Endodermal cell (in vitro differentiated cells): Measurements from ENCODE around the gene ZNF367. TPM values are rescaled to one million over a fixed set of nuclear protein-coding genes. Genes with fewer than 3 reads are reported as not detected.

Source experiments
- DNase-seq: peaks from one replicate; pipeline ENCODE4 v3.0.0-alpha.2; 2017
- H3K27ac ChIP-seq: 2 replicates; pipeline ENCODE4 v1.5.1; 2013; ENCODE audit warnings: mild to moderate bottlenecking, low read depth, low read length, moderate library complexity
- H3K27me3 ChIP-seq: 2 replicates; pipeline ENCODE4 v1.6.1; 2013; ENCODE audit warnings: mild to moderate bottlenecking, low read length, moderate library complexity; ENCODE audit not compliant: insufficient read depth, control insufficient read depth, poor library complexity, severe bottlenecking
- H3K36me3 ChIP-seq: 2 replicates; pipeline ENCODE4 v1.7.0; 2013; ENCODE audit warnings: mild to moderate bottlenecking, low read length, moderate library complexity; ENCODE audit not compliant: control insufficient read depth, insufficient read depth
- H3K4me1 ChIP-seq: one replicate; pipeline ENCODE4 v1.7.0; 2013; ENCODE audit warnings: low read length; ENCODE audit not compliant: control insufficient read depth, insufficient read depth
- H3K4me3 ChIP-seq: 2 replicates; pipeline ENCODE4 v1.5.1; 2013; ENCODE audit warnings: mild to moderate bottlenecking, low read length, moderate library complexity
- H3K9ac ChIP-seq: 2 replicates; pipeline ENCODE4 v1.6.1; 2013; ENCODE audit warnings: mild to moderate bottlenecking, low read length, moderate library complexity; ENCODE audit not compliant: poor library complexity, severe bottlenecking; ENCODE audit errors: extremely low read depth
- H3K9me3 ChIP-seq: 2 replicates; pipeline ENCODE4 v1.6.1; 2013; ENCODE audit warnings: mild to moderate bottlenecking, low read length, moderate library complexity; ENCODE audit not compliant: control insufficient read depth
- H3K27ac Mint-ChIP-seq: 2 replicates; pipeline ENCODE4 v1.8.0; 2020; ENCODE audit warnings: mixed read lengths
- H3K27me3 Mint-ChIP-seq: 2 replicates; pipeline ENCODE4 v1.8.0; 2021; ENCODE audit warnings: mild to moderate bottlenecking, mixed read lengths; ENCODE audit not compliant: insufficient read depth
- H3K36me3 Mint-ChIP-seq: 2 replicates; pipeline ENCODE4 v1.8.0; 2020; ENCODE audit warnings: low read depth, mixed read lengths
- H3K4me1 Mint-ChIP-seq: 2 replicates; pipeline ENCODE4 v1.8.0; 2020; ENCODE audit warnings: mixed read lengths
- H3K4me3 Mint-ChIP-seq: 2 replicates; pipeline ENCODE4 v1.8.0; 2020; ENCODE audit warnings: mild to moderate bottlenecking, moderate library complexity, mixed read lengths
- H3K9me3 Mint-ChIP-seq: 2 replicates; pipeline ENCODE4 v1.8.0; 2020; ENCODE audit warnings: mild to moderate bottlenecking, mixed read lengths
- CTCF ChIP-seq: fragments of 200-600 bp; sonication (generic); conservative IDR thresholded peaks from 2 replicates; pipeline ENCODE4 v1.5.0; 2021; ENCODE audit warnings: antibody characterized with exemption, mild to moderate bottlenecking
- WGBS, 2 experiments: methylation state at CpG; one replicate each; pipeline versions ENCODE4 v1.1.5 to v1.1.7; 2013; ENCODE audit warnings: missing lambda C conversion rate in 2 of 2, mixed read lengths in 1 of 2; ENCODE audit not compliant: insufficient coverage in 1 of 2, insufficient read length in 1 of 2; 5-methylcytosine and 5-hydroxymethylcytosine counted together
- total RNA-seq, 2 donors: library from RNA; stranded (reverse); fragmentation: NEBNext Ultra II Directional in 1 of 2; extraction: Animal tissue kit (Norgen Biotek cat#: 25700) in 1 of 2; gene quantifications; 2 replicates in 1 of 2; 3 replicates in 1 of 2; pipeline ENCODE4 v1.2.1, GENCODE V29; 2021

The ZNF367 gene
- total RNA-seq, 2 donors from 2014 or later, result 7.7 to 10.6 TPM

- no peaks in the 10 kb centered on the region for H3K4me1 Mint-ChIP-seq
Observed at GRCh38 chr9:96429732-96430131, 11.6 kb upstream of the ZNF367 start.

GRCh38 chr9:96425500-96426169, 7.5 kb upstream of the ZNF367 start:
- Mint-ChIP-seq H3K9me3 (no peaks in the 10 kb centered on the region), H3K4me1 (peaks cover 15% of the 10 kb centered on the region), H3K27me3 (no peaks in the 10 kb centered on the region), H3K36me3 (no peaks in the 10 kb centered on the region), H3K4me3 (no peak overlapping the region), H3K27ac (no peak overlapping the region)
- no peaks in the 10 kb centered on the region for H3K36me3 ChIP-seq
- TF ChIP-seq CTCF, result no peak
- no peak for DNase-seq
- 92 to 95% methylated on average over 4 of the region's 4 CpGs for WGBS, 2 experiments
- H3K9ac ChIP-seq, result no peak overlapping the region
- no peak overlapping the region for H3K4me3 ChIP-seq
- H3K27ac ChIP-seq, result no peak overlapping the region
- no peaks in the 10 kb centered on the region for H3K27me3 ChIP-seq
- H3K9me3 ChIP-seq, result no peaks in the 10 kb centered on the region
- H3K4me1 ChIP-seq, result peaks cover 4% of the 10 kb centered on the region

More at GRCh38 chr9:96429732-96430131, 11.6 kb upstream of the ZNF367 start:
- no peaks in the 10 kb centered on the region for H3K36me3 ChIP-seq
- H3K27me3 ChIP-seq, result no peaks in the 10 kb centered on the region
- Mint-ChIP-seq H3K36me3 (no peaks in the 10 kb centered on the region), H3K9me3 (no peaks in the 10 kb centered on the region), H3K27me3 (no peaks in the 10 kb centered on the region), H3K4me3 (no peak overlapping the region), H3K27ac (no peak overlapping the region)
- DNase-seq, result no peak
- no peaks in the 10 kb centered on the region for H3K4me1 ChIP-seq
- H3K27ac ChIP-seq, result no peak overlapping the region
- TF ChIP-seq CTCF, result no peak
- no peak overlapping the region for H3K4me3 ChIP-seq
- H3K9me3 ChIP-seq, result no peaks in the 10 kb centered on the region
- no peak overlapping the region for H3K9ac ChIP-seq

GRCh38 chr9:96423985-96424336, 5.8 kb upstream of the ZNF367 start:
- Histone ChIP-seq H3K9ac (no peak overlapping the region), H3K9me3 (no peaks in the 10 kb centered on the region), H3K4me1 (peaks cover 11% of the 10 kb centered on the region), H3K36me3 (no peaks in the 10 kb centered on the region), H3K4me3 (no peak overlapping the region), H3K27me3 (no peaks in the 10 kb centered on the region), H3K27ac (no peak overlapping the region)
- Mint-ChIP-seq H3K4me1 (peaks cover 28% of the 10 kb centered on the region), H3K27me3 (no peaks in the 10 kb centered on the region), H3K27ac (no peak overlapping the region), H3K4me3 (no peak overlapping the region), H3K36me3 (no peaks in the 10 kb centered on the region), H3K9me3 (no peaks in the 10 kb centered on the region)
- DNase-seq, result no peak
- 86 to 87% methylated on average over 4 to 6 of the region's 6 CpGs for WGBS, 2 experiments
- TF ChIP-seq CTCF, result no peak
